ENCODE measurements around the gene TOP3A. TPM values are rescaled to one million over a fixed set of nuclear protein-coding genes. Genes with fewer than 3 reads are reported as not detected.
A peak's percentile ranks its signal among the peaks of the same experiment; 100 is the strongest.

The TOP3A gene
- polyA plus RNA-seq, 4 donors = 34.3 to 41.7 (median 39.2) TPM

GRCh38 chr17:18236494-18236893 lies 78.3 kb downstream of the TOP3A start:
- DNase-seq (ENCODE audit: low read depth in 4 of 4, low spot score in 3 of 4) = no peak

GRCh38 chr17:18235743-18236256 lies 79.0 kb downstream of the TOP3A start:
- no peak for DNase-seq (ENCODE audit: low read depth in 4 of 4, low spot score in 3 of 4)

GRCh38 chr17:18234853-18235380 lies 79.9 kb downstream of the TOP3A start:
- DNase-seq (ENCODE audit: low read depth in 4 of 4, low spot score in 3 of 4) = no peak

- no peak for DNase-seq (ENCODE audit: low read depth in 4 of 4, low spot score in 3 of 4)
Observed at GRCh38 chr17:18233803-18234518, 80.8 kb downstream of the TOP3A start.

GRCh38 chr17:18231164-18231563 lies 83.6 kb downstream of the TOP3A start:
- DNase-seq (ENCODE audit: low read depth in 4 of 4, low spot score in 3 of 4) = no peak

GRCh38 chr17:18230288-18231141 lies 84.3 kb downstream of the TOP3A start:
- no peak for DNase-seq (ENCODE audit: low read depth in 4 of 4, low spot score in 3 of 4)

- no peak for DNase-seq (ENCODE audit: low read depth in 4 of 4, low spot score in 3 of 4)
Observed at GRCh38 chr17:18229771-18230170, 85.0 kb downstream of the TOP3A start.

GRCh38 chr17:18229254-18229653 lies 85.5 kb downstream of the TOP3A start:
- no peak for DNase-seq (ENCODE audit: low read depth in 4 of 4, low spot score in 3 of 4)

GRCh38 chr17:18228176-18228682 lies 86.6 kb downstream of the TOP3A start:
- no peak for DNase-seq (ENCODE audit: low read depth in 4 of 4, low spot score in 3 of 4)

GRCh38 chr17:18227635-18228034 lies 87.2 kb downstream of the TOP3A start:
- DNase-seq (ENCODE audit: low read depth in 4 of 4, low spot score in 3 of 4) = no peak

GRCh38 chr17:18226284-18226945 lies 88.4 kb downstream of the TOP3A start:
- DNase-seq (ENCODE audit: low read depth in 4 of 4, low spot score in 3 of 4) = no peak

- peak in 1 of 4 donors; percentile 18 for DNase-seq (ENCODE audit: low read depth in 4 of 4, low spot score in 3 of 4)
Observed at GRCh38 chr17:18225642-18226283, 89.0 kb downstream of the TOP3A start.

- peak; percentile 91 to 93 (median 92) for DNase-seq (ENCODE audit: low read depth in 4 of 4, low spot score in 3 of 4)
Observed at GRCh38 chr17:18225121-18225641, 89.6 kb downstream of the TOP3A start, which contains the start of gene LLGL1. LLGL1 (plus strand) TSS chr17:18225635; CDS start chr17:18225683, 48 bp downstream.

GRCh38 chr17:18224387-18225120 lies 90.2 kb downstream of the TOP3A start:
- peak in 1 of 4 donors; percentile 20 for DNase-seq (ENCODE audit: low read depth in 4 of 4, low spot score in 3 of 4)

GRCh38 chr17:18224053-18224386 lies 90.8 kb downstream of the TOP3A start:
- DNase-seq (ENCODE audit: low read depth in 4 of 4, low spot score in 3 of 4) = no peak

Measured in right renal pelvis (tissue), 4 donors.